GM19372 (cell line): ENCODE results near the gene SIPA1.
"Not testable (repeated sequence)": the region's sequence is repeated elsewhere in the genome, so short reads cannot be mapped to it uniquely, and the experiment has no call there.

Source experiments
- ATAC-seq: cut with Tn5 transposase; IDR thresholded peaks from one replicate; pipeline ENCODE4 v1.9.1; 2021; ENCODE audit warnings: mild to moderate bottlenecking, low read depth, moderate library complexity; ENCODE audit not compliant: unreplicated experiment

SIPA1 gene

DNA sequence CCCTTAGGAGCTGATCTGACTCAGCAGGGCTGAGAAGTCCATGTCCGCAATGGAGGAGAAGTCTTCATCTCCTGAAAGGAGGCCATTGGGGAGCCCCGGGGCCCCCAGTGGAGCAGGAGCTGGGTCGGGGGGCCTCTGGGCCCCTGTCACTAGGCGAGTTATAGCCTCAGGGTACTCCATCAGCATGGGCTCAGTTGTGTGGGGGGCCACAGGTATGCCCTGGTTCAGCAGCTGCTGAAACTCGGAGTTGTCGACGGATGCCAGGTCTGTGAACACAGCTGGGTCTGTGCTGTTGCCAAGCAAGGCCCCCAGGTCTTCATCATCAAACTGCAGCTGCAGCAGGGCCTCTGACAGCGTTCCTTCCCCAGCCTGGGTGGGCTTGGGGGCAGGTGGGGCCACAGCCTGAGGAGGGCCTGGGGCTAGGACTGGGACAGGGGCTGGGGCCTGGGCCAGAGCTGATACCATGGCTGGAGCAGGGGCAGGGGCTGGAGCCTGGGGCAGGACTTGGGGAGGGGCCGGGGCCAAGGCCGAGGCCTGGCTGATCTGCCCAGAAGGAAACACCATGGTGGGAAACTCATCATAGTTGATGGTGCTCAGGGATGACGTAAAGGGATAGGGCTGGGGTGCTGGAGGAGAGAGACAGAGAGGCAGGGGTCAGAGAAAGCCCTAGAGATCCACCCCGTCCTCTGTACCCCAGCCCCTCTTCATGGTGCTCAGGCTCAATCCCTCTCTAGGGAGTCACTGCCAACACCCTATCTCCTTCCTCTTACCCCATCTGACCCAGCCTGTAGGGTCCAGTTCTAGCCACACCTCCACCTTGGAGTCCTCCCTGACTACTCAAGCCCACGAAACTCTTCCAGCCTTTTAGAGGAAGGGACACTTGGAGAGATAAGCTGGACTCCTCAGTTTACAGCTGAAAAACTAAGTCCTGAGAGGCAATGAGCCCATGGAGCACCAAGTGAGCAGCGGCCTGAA, 16.8 kb downstream of the SIPA1 start:
- no peak for ATAC-seq

DNA sequence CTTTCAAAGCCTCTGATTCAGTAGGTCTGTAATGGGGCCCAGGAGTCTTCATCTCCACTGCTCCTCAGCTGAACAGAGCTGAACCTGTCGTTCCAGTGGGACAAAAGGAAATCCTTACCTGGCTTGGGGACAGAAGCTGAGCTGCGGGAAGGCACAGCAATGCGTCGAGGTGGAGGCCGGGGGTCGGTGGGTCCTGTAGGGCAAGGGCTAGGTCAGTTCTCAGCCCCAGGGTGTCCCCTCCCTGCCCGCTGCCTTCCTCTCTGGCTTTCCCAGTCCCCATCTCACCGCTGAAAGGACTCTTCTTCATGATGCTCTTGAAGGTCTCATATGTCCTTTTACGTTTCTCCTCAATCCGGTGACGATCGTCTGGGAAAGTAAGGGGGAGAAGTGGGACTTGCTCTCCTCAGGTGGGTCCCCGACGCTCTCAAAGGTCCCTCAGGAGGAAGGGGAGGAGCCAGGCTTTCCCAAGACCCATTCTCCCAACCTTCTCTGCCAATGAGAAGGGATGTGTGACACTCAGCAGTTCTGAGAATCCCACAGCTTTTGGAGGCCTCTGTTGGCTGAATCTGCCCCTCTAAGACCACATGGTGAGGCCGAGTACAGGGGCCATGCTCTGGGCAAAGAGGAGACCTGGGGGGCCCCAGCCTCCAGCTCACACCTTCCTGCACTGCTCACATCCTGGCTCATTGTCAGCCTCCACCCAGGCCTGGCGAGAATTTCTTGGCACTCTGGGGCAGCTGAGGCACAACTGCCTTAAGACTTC, 17.9 kb downstream of the SIPA1 start:
- no peak for ATAC-seq

DNA sequence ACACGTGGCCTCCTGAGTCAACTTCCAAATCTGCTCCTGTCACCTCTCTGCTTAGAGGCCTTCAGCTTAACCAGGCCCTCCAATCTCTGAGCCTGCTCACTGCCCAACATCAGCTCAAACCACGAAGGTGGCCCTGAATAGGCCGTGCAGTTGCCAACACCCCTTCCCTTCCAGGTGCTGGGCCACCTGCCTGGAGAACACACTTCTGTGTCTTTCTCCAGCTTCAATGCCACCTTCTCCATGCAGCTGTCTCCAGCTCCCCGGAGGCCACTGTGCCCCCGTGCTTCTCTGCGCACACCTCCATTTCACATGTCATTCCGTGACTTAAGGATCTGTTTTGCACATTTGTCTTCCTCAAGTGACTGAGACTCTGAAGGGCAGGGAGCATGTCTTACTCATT, 19.5 kb downstream of the SIPA1 start:
- ATAC-seq = no peak

DNA sequence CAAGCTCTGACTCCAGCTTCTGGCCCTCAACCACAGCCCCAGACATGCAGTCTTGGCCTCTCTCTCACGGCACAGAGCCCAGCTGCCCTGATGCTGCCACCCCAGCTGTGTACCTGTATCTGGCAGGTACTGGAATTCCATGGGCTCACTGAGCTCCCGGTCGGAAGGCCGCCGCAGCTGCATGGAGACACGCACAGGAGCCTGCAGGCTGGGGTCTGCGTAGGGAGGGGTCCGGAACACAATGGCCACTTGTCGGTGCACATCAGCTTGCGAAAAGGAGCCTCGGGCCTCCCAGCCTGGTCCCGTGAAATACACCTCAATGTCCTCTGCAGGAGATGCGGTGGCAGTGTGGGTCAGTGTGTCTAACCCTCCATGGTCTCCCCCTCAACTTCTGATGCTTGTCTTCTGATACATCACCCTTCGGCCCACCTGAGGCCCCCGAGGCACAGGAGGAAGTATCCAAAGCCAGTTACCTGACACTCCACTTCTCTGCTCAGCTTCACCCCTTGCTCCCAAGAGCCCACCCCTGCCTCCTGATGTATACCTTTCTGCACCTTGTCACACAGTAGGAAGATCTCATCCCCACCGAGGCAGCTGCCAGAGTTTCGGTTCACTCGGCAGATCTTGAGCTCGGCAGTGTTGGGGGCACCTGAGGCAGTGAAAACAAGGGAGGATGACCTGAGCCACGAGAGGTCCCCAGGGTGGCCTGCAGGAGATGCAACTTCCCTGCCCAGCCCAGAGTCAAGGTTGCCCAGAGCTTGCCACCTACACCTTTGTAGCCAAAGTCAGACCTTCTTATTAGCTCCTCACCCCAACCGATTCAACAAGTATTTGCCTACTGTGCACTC, 20.5 kb downstream of the SIPA1 start:
- no peak for ATAC-seq

DNA sequence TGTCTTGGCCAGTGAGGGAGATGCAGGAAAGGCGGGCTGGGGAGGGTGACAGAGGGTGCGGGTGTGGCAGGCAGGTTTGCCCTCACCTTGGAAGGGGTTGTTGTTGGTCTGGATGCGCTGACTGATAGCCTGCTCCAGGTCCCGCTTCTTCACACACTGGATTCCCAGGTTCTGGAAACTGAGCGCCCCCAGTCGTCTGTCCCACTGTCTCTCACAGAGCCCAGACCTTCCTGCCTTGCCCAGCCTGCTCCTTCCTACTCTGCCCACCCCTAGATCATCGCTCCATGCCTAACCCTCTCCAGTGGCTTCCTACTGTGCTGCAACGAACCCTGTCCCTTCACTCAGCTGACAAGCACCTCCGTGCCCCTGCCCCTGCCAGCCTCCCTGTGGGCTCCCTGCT, 22.1 kb downstream of the SIPA1 start:
- ATAC-seq = no peak

DNA sequence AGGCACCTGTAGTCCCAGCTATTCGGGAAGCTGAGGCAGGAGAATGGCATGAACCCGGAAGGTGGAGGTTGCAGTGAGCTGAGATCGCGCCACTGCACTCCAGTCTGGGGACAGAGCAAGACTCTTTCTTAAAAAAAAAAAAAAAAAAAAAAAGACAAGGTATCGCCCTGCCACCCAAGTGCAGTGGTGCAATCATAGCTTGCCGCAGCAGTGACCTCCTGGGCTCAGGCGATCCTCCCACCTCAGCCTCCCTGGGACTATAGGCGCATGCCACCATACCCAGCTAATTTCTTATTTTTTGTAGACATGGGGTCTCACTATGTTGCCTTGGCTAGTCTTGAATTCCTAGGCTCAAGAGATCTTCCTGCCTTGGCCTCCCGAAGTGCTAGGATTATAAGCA, 23.0 kb downstream of the SIPA1 start:
- not testable (repeated sequence) for ATAC-seq

DNA sequence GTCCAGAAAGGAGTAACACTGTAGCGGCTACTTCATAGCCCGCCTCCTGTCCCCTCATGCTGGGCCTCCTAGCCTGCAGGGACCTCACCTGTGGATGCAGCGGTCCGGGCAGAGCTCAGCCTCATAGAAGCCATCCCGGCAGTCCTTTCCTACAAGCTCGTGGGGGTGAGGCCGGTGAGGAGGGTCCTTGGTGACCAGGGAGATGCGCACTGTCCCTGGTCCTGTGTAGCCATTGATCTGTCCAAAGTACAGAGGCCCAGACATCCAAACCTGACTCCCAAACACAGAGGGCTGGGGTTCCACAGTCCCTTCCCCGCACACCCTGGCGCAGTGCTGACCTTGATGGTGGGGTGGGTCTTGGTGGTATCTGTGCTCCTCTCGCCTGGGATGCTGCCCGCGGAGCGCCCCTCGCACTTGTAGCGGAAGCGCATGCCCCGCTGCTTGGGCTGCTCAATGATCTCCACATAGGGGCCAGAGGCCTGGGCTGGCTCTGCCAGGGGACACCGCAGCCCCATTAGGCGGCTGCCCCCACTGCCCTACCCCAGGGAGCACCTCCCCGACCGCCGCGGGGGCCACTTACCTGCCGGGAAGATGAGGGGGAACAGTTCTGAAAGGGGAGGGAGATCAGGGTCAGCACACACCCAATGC, 23.8 kb downstream of the SIPA1 start:
- ATAC-seq = no peak

DNA sequence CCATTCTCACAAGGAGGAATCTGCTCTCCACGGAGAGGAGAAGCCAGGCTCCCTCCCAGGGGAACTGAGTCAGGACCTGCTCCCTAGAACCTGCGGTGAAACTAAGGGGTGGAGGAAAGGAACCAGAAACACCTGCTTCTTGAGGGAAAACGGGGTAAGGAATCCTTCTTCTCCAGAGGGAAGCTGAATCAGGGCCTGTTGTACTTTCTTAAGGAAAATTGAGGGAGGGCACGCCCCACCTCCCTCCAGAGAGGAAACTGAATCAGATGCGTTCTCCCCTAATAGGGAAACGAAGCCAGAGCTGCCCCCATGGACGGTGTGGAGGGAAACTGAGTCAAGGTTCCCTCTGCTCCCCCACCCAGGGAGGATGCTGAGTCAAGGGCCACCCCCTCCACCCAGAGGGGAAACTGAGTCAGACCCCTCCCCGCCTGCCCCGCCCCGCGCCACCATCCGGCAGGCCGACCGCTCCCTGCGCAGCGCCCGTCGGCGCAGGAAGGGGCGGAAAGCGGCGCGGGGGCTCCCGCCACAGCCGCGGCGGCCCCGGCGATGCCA, 24.4 kb downstream of the SIPA1 start:
- ATAC-seq = peak; percentile 25

DNA sequence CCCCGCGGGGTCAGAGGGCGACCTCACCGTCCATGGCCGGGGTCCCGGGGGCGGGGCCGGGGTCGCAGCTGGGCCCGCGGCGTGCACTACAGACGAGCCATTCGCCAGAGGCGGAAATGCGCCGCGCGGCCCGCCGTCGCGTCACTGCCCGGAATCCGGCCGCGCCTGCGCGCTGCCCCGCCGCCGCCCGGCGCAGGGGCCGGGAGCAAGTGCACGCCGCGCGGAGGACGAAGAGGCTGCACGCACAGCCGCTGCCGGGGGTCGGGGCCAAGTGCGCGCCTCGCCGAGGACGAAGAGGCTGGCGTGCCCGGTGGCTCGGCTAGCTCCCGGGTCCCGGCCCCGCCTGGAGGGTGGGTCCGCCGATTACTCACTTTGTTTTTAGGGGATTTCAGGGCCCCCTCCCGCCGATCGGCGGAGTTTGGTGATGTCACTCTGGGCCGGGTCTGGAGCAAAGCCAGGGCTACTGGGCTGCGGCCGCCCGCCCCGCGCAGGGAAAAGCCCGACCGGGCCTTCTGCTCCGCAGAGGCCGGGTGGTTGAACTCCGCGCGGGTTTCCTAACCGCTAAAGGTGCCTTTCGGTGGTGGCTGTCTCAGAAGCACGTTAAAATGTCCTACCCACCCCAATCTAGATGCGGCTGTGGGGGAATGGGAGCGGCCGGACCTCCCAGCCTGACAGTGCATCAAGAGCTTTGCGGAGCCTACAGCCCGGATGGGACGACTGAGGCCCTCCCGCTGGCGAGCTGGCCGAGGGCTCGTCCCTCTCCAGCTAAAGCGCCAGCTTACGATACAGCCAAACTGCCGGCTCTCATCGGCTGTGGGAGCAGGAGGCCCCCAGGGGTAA, 25.1 kb downstream of the SIPA1 start, which contains the start of gene RELA:
Gene RELA (minus strand): TSS at position 118 of the 840 bp plus-strand sequence. CDS start 84 bp downstream, at position 34.
- ATAC-seq = peak; percentile 91

DNA sequence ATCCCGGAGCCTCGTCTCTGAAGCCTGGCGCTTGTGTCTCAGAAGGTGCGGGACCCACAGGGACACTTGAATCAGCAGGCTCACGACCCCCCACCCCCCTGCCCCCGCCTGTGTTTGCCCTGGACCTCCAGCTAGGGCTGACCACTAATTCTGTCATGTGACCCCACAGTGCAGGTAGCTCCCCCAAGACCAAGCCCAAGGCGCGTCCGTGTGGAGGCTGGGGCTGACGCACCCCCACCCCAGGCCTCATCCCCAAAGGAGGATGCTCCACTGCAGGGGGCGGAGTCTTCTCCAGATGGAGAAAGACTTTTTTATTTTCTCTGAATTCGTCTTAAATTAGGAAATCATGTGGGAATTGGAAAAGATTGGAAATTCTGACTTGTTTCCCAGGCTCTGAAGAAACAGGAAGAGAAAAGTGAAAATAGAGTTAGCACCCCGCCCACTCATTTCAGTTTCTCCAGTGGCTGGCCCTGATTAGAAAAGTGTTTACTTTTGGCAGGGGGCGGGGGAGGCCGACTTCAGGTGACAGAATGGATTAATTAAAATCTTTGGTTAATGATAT, 25.8 kb downstream of the SIPA1 start:
- no peak for ATAC-seq

DNA sequence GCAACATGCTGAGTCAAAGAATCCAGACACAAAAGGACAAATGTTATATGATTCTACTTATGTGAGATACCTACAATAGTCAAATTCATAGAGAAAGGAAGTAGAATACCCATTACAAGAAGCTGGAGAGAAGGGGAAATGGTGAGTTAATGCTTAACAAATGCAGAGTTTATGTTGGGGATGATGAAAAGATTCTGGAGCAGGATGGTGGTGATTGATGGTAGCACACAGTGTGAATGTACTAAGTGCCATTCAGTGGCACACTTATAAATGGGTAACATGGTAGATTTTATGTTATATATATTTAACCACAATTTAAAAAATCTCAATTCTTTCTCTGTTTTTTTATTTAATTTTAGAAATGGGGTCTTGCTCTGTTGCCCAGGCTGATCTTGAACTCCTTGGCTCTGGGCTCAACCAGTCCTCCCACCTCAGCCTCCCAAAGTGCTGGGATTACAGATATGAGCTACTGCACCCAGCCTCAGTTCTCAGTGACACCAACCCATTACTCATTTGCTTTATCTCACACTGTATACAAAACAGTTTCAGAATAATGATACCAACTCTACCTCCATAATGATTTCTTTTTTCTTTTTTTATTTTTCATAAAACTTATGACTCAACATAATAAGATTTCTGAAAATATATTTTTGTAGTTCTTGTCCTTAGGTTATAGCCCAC, 34.4 kb downstream of the SIPA1 start:
- ATAC-seq = no peak

DNA sequence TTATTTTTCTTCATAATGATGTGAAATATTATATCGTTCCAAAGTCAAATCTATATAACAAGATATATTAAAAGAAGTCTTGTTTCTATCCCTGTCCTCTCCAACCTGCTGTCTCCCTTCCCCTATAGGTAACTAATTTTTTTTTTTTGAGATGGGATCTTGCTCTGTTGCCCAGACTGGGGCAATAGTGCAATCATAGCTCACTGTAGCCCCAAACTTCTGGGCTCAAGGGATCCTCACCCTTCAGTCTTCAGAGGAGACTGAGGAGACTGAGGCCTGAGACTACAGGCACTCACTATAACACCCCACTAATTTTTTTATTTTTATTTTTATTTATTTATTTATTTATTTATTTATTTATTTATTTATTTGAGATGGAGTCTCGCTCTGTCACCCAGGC, 35.1 kb downstream of the SIPA1 start:
- ATAC-seq = no peak

DNA sequence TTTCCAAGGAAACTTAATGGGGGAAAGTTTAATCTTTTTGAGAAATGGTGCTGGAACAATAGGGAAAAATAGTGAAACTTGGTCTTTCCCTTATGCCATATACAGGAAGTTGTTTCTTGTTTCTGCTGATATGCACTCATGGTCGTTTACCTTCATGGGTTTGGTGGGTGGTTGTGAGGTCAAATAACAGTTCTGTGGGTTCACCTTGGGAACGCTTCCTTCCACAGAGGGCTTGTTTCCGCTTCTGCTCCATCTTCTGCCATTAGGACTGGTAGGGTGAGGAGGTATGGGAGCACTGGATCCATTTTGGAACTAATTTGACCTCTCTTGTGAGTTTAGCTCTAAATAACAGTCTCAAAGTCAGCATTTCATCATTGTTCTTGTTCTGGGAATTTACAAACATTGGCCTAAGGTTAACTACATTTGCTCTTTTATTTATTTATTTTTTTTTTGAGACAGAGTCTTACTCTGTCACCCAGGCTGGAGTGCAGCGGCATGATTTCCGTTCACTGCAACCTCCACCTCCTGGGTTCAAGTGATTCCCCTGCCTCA, 42.4 kb downstream of the SIPA1 start:
- ATAC-seq = no peak

DNA sequence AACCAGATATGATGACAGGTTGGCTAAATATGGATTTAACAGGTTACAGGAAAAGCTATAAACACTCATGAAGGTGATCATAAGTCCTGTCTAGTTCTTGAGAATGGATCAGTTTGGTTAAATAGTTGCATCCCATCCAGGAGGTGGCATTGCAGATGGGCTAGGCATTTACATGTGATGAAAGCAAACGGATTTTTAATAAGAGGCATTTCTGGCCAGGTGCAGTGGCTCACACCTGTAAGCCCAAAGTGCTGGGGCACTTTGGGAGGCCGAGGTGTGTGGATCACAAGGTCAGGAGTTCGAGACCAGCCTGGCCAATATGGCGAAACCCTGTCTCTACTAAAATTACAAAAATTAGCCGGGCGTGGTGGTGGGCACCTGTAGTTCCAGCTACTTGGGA, 45.6 kb downstream of the SIPA1 start:
- ATAC-seq = not testable (repeated sequence)

DNA sequence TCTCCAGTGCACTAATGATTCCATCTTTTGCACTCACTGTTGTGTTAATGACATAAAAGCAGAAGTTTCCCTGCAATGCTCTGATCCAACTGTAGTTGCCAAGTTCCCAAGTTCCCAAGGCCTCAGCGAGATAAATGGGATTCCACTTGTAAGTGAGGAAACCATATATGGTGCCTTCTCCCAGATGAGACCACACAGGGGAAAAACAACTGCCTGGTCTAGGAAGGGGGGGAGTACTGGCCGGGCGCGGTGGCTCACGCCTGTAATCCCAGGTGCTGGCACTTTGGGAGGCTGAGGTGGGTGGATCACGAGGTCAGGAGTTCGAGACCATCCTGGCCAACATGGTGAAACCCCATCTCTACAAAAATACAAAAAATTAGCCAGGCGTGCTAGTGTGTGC, 48.1 kb downstream of the SIPA1 start:
- no peak for ATAC-seq

DNA sequence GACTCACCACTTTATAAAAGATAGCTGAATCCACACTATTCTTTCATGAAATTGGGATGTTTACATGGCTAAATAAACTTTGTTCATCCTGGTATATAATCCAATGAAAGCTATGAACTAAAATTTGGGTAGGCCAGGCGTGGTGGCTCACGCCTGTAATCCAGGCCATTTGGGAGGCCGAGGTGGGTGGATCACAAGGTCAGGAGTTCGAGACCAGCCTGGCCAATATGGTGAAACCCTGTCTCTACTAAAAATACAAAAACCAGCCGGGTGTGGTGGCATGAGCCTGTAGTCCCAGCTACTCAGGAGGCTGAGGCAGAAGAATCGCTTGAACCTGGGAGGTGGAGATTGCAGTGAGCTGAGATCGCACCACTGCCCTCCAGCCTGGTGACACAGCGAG, 53.9 kb downstream of the SIPA1 start:
- not testable (repeated sequence) for ATAC-seq

DNA sequence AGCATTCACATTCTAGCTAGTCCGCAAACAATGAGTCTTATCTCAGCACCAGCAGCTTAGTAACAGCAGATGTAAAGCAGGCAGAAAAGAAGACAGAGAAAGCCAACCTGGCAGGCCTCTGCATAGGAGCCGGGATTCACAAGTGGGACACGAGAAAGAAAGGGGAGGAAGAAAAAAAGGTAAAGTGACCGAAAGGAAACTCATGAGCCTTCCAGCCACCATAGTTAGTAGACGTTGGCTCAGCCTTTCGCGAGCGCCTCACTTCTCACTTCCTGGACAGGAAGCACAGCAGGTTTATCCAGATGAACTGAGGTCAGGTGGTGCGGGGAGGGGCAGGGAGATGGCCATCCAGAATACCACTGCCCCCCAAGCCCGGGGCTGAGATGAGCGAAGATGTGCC, 54.5 kb downstream of the SIPA1 start:
- ATAC-seq = no peak
